Islet of Langerhans (tissue), 1 donor: ENCODE measurements around the gene MYH6.
"Not testable (repeated sequence)": the region's sequence is repeated elsewhere in the genome, so short reads cannot be mapped to it uniquely, and the experiment has no call there.

Experiments
- FAIRE-seq: peaks from one replicate; lab custom pipeline; 2011; peaks lifted over from hg19 to GRCh38; lab: Jason Lieb, UNC

Gene MYH6

GRCh38 chr14:23407516-23408306, at the start of gene MYH6:
Gene MYH6, minus strand, starts transcription at chr14:23408273. Its CDS starts 1,050 bp downstream, at chr14:23407223.
- no peak for FAIRE-seq

GRCh38 chr14:23456883-23457586, 49.0 kb upstream of the MYH6 start:
- not testable (repeated sequence) for FAIRE-seq

- no peak for FAIRE-seq
These were observed 46.4 kb upstream of the MYH6 start for GRCh38 chr14:23454445-23454856.

- no peak for FAIRE-seq
These were observed 44.2 kb upstream of the MYH6 start for GRCh38 chr14:23452237-23452636.

- FAIRE-seq: no peak
These were observed 42.3 kb upstream of the MYH6 start for GRCh38 chr14:23450379-23450778.

- no peak for FAIRE-seq
These were observed 41.2 kb upstream of the MYH6 start for GRCh38 chr14:23449314-23449713.

GRCh38 chr14:23447361-23448350, 39.6 kb upstream of the MYH6 start:
- peak; percentile 84 for FAIRE-seq

GRCh38 chr14:23446291-23446851, 38.3 kb upstream of the MYH6 start:
- FAIRE-seq: no peak

- no peak for FAIRE-seq
These were observed 37.7 kb upstream of the MYH6 start for GRCh38 chr14:23445773-23446172.

GRCh38 chr14:23444314-23444713, 36.2 kb upstream of the MYH6 start:
- FAIRE-seq: no peak

- FAIRE-seq: no peak
These were observed 35.8 kb upstream of the MYH6 start for GRCh38 chr14:23443881-23444280.

- FAIRE-seq: no peak
These were observed 35.3 kb upstream of the MYH6 start for GRCh38 chr14:23443411-23443812.

GRCh38 chr14:23442721-23443356, 34.8 kb upstream of the MYH6 start:
- FAIRE-seq: no peak

GRCh38 chr14:23441076-23441475, 33.0 kb upstream of the MYH6 start:
- FAIRE-seq: no peak

GRCh38 chr14:23439107-23439835, 31.2 kb upstream of the MYH6 start:
- no peak for FAIRE-seq

GRCh38 chr14:23438101-23438971, 30.3 kb upstream of the MYH6 start:
- FAIRE-seq: no peak

GRCh38 chr14:23437133-23438100, 29.3 kb upstream of the MYH6 start:
- no peak for FAIRE-seq

- FAIRE-seq: peak; percentile 89
These were observed 28.5 kb upstream of the MYH6 start for GRCh38 chr14:23436327-23437132.
